GM19467 (cell line): ENCODE data around the gene RHBDL3.
"Not testable (repeated sequence)": the region's sequence is repeated elsewhere in the genome, so short reads cannot be mapped to it uniquely, and the experiment has no call there.

ENCODE experiments used
- ATAC-seq: cut with Tn5 transposase; IDR thresholded peaks from one replicate; pipeline ENCODE4 v1.9.1; 2021; ENCODE audit warnings: mild to moderate bottlenecking, moderate library complexity; ENCODE audit not compliant: unreplicated experiment

RHBDL3 gene, protein sequence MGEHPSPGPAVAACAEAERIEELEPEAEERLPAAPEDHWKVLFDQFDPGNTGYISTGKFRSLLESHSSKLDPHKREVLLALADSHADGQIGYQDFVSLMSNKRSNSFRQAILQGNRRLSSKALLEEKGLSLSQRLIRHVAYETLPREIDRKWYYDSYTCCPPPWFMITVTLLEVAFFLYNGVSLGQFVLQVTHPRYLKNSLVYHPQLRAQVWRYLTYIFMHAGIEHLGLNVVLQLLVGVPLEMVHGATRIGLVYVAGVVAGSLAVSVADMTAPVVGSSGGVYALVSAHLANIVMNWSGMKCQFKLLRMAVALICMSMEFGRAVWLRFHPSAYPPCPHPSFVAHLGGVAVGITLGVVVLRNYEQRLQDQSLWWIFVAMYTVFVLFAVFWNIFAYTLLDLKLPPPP

DNA sequence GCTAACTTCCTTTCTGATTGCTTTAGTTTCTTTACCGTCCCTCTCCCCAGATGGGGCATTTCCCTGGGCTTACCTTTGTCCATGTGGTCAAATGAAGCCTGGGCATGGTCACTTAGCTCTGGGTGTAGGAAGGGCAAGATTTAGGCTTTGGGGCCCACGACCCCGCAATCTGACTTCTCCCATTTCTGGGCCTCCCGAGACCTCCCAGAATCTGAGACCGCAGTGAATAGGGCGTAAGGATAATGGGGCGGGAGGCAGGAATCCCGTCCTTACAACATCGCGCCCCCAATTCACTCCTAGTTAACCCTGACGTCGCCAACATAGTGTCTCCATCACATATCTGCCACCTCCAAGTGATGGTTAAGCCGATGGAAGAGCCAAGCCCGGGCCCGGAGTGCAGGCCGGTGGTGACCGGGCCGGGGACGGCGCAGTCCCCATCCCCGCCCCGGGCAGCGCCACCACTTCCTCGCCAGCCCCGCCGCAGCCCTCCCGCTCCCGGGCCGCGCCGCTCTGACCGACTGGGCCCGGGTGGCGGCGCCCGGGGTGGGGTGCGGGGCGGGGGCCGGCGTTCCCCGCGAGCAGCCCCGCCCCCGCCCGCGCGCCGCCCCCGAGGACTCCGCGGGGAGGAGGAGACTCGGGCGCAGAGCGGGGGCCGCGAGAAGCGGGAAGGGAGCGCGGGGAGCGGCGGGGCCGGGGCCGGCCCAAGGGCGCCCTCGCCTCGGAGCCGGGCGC, at the start of gene RHBDL3:
Gene RHBDL3, plus strand, starts transcription at position 641 of the 732 bp plus-strand sequence. CDS start 358 bp downstream, outside the sequence.
- ATAC-seq, result no peak

DNA sequence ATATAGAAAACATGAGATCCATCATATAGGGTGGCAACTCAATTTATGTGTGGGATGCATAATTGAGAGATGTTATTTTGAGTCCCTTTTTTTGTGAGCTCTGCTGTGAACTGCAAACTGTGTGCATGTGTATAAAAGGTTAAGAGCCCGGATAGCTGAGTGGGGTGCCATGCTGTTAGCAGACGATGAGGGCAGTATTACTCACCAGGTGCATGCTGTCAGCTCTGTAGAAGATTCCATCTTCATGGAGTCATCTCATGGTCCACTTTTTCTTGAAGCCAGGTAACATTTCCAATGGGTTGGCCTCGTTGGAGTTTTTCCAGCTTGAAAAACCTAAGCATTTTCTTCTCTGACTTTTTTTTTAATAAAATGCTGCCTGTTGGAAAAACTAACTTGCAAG, 43.0 kb upstream of the RHBDL3 start:
- ATAC-seq, result no peak

- ATAC-seq, result no peak
Observed at GRCh38 chr17:32223703-32224102, 41.9 kb upstream of the RHBDL3 start.

DNA sequence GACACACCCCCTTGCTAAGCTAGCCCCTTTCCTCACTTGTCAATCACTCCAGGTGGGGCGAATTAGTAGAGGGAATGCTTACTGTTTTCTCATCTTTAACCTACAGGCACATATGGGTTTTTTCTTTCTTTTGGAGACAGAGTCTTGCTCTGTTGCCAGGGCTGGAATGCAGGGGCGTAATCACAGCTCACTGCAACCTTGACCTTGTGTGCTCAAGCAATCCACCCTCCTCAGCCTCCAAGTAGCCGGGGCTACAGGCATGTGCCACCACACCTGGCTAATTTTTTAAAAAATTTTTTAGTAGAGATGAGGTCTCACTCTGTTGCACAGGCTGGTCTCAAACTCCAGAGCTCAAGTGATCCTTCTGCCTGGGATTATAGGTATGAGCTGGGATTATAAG, 38.7 kb upstream of the RHBDL3 start:
- no peak for ATAC-seq

GRCh38 chr17:32227910-32228309, 37.7 kb upstream of the RHBDL3 start:
- ATAC-seq, result no peak

DNA sequence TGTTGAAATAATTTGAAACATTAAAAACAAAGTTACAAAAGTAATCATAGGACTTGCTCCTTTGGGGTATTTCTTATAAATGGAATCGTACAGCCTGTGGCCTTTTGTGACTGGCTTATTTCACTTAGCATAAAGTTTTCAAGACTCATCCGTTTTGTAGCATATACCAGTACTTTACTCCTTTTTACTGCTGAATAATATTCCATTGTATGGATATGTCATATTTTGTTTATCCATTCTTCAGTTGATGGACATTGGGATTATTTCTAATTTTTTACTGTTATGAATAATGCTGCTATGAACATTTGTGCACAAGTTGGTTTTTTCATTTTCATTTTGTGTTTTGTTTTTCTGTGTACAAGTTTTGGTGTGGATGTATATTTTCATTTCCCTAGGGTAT, 30.0 kb upstream of the RHBDL3 start:
- no peak for ATAC-seq

GRCh38 chr17:32239456-32239855, 26.2 kb upstream of the RHBDL3 start:
- no peak for ATAC-seq

- ATAC-seq, result no peak
Observed at GRCh38 chr17:32240750-32241149, 24.9 kb upstream of the RHBDL3 start.

- ATAC-seq, result no peak
Observed at GRCh38 chr17:32241640-32242039, 24.0 kb upstream of the RHBDL3 start.

- ATAC-seq, result no peak
Observed at GRCh38 chr17:32249475-32249874, 16.2 kb upstream of the RHBDL3 start.

GRCh38 chr17:32253117-32253611, 12.5 kb upstream of the RHBDL3 start:
- ATAC-seq, result no peak

DNA sequence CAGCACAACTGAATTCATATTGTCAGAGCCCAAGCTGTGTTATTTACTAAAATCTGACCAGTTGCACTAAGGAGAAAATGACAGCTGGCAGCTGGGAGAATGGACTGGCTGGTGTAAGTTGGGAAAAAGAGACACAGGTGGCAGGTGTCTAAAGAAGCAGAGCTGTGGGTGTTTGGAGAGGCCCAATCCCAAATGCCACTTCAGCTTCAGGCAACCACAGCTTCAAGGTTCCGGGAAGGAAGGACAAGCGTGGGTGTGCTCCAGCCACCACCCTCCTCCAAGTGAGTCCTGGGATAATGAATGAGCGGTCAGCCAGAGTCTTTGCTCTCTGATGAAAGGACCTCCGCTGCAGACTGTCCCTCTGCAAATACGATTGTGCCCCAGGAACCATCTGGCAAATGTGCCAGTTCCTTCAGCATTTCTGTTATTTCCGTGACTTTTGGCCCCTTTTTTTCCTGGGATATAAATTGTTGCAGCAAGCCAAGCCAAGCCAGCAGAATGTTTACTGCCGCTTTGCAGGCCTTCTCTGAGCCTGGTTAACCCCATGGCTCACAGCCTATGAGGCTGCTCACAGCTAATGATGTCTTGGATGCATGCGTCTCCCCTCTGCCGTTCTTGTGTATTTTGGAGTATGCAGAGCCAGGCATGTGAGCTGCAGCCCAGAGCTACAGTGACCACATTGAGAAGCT, 9.5 kb upstream of the RHBDL3 start:
- no peak for ATAC-seq

GRCh38 chr17:32256701-32257019, 9.0 kb upstream of the RHBDL3 start:
- ATAC-seq, result no peak

- ATAC-seq, result no peak
Observed at GRCh38 chr17:32258383-32259140, 7.1 kb upstream of the RHBDL3 start.

DNA sequence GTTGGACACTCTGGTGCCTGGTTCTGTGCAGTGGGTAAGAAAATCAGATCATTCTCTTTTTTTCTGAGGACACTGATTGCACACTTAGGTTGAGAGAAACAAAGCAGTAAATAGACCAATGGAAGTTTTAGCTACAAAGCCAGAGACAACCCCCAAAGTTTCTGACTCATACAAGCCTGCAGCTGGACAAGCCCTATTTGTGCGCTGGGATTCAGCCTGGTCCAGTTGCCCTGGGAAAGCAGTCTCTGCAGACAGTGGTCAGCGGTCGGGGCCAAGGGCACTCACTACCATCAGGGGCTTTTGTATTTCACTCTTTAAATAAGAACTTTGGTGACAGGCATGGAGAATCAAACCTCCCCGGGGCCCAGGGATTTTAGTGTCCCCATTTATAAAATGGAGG, 6.0 kb upstream of the RHBDL3 start:
- no peak for ATAC-seq

GRCh38 chr17:32261417-32261736, 4.3 kb upstream of the RHBDL3 start:
- no peak for ATAC-seq

DNA sequence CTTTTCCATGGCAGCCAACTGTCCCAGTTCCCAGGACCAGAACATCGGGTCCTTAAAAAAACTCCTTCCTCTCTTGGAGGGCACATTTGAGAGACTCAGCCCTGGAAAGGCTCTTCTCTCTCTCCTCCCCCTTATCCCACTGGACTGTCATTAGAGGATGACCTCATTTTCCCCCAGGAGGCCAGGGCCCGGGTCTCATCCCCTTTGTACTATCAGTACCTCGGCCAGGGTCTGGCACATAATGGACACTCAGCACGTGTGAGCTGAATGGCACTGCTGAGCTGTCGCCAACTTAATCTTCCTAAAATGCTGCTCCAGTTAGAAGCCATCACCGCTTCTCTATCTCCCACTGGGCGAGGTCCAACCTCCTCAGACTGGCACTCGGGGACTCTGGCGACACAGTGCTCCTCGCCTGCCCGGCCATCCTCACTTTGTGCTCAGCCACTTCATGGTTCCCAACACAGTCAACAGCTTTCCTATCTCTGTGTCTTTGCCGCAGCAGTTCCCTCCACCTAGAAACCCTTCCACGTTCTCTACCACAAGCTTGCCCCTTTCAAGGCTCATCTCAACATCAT, 3.6 kb upstream of the RHBDL3 start:
- no peak for ATAC-seq

GRCh38 chr17:32263515-32263914, 2.1 kb upstream of the RHBDL3 start:
- not testable (repeated sequence) for ATAC-seq

- ATAC-seq, result no peak
Observed at GRCh38 chr17:32264140-32264799, 1.4 kb upstream of the RHBDL3 start.

- ATAC-seq, result no peak
Observed at GRCh38 chr17:32264823-32265191, 825 bp upstream of the RHBDL3 start.
